PC-9 (cell line): Measurements from ENCODE around the gene ZNF337. TPM values are rescaled to one million over a fixed set of nuclear protein-coding genes. Genes with fewer than 3 reads are reported as not detected.
"Not testable (repeated sequence)": the region's sequence is repeated elsewhere in the genome, so short reads cannot be mapped to it uniquely, and the experiment has no call there.

Experiments
- BruUV-seq: library from RNA; stranded (reverse); fragments of 400-500 nt; replicated peaks from 2 replicates; lab custom pipeline; 2021; lab: Mats Ljungman, UMichigan
- CTCF ChIA-PET: fragments of 300-600 bp; sonication (Branson Sonifier 250); formaldehyde crosslinking; loops from one replicate; lab custom pipeline; 2022; ENCODE audit warnings: antibody characterized with exemption; lab: Charles Lee
- POLR2A ChIA-PET: fragments of 300-600 bp; sonication (Branson Sonifier 250); formaldehyde crosslinking; loops from one replicate; lab custom pipeline; 2022; ENCODE audit warnings: antibody characterized with exemption; ENCODE audit not compliant: unreplicated experiment; lab: Charles Lee
- DNase-seq, 2 experiments: peaks; one replicate each; pipeline versions ENCODE4 v3.0.0 to v3.0.0-alpha.2; 2015 to 2022; ENCODE audit warnings: mixed read lengths in 1 of 2
- H2AFZ ChIP-seq: fragments of 200-600 bp; sonication (generic); 2 replicates; pipeline ENCODE4 v1.8.1; 2017; ENCODE audit warnings: antibody characterized with exemption
- H3F3A ChIP-seq: fragments of 200-600 bp; sonication (generic); 2 replicates; pipeline ENCODE4 v1.8.1; 2017; ENCODE audit warnings: antibody characterized with exemption, mild to moderate bottlenecking, low read depth; ENCODE audit not compliant: insufficient read depth
- H3K27ac ChIP-seq: fragments of 200-600 bp; sonication (generic); 2 replicates; pipeline ENCODE4 v1.6.1; 2016; ENCODE audit warnings: mixed run types
- H3K27me3 ChIP-seq: fragments of 200-600 bp; sonication (generic); 2 replicates; pipeline ENCODE4 v1.6.1; 2016; ENCODE audit warnings: low read depth, mixed run types; ENCODE audit not compliant: insufficient read depth
- H3K36me3 ChIP-seq: fragments of 200-600 bp; sonication (generic); 2 replicates; pipeline ENCODE4 v1.6.1; 2016; ENCODE audit warnings: low read depth, mixed run types
- H3K4me1 ChIP-seq: fragments of 200-600 bp; sonication (generic); replicated peaks from 2 replicates; pipeline ENCODE4 v1.6.1; 2016; ENCODE audit warnings: mixed run types; ENCODE audit not compliant: insufficient read depth
- H3K4me2 ChIP-seq: fragments of 200-600 bp; sonication (generic); 2 replicates; pipeline ENCODE4 v1.6.1; 2017; ENCODE audit warnings: mixed run types
- H3K4me3 ChIP-seq: fragments of 200-600 bp; sonication (generic); 2 replicates; pipeline ENCODE4 v1.6.1; 2016; ENCODE audit warnings: mixed run types
- H3K79me2 ChIP-seq: fragments of 200-600 bp; sonication (generic); 2 replicates; pipeline ENCODE4 v1.6.1; 2017; ENCODE audit warnings: low read depth, mixed run types
- H3K9me2 ChIP-seq: fragments of 200-600 bp; sonication (generic); 2 replicates; pipeline ENCODE4 v1.8.1; 2017; ENCODE audit warnings: mild to moderate bottlenecking; ENCODE audit not compliant: insufficient read depth
- H3K9me3 ChIP-seq: fragments of 200-600 bp; sonication (generic); 2 replicates; pipeline ENCODE4 v1.8.1; 2016; ENCODE audit warnings: low read depth; ENCODE audit not compliant: insufficient read depth
- H4K20me1 ChIP-seq: fragments of 200-600 bp; sonication (generic); 2 replicates; pipeline ENCODE4 v1.8.1; 2017; ENCODE audit not compliant: insufficient read depth
- CTCF ChIP-seq: fragments of 200-600 bp; sonication (generic); conservative IDR thresholded peaks from 2 replicates; pipeline ENCODE4 v1.6.1; 2017; ENCODE audit warnings: mixed run types, antibody characterized with exemption, mild to moderate bottlenecking, moderate library complexity
- EZH2 ChIP-seq: fragments of 200-600 bp; sonication (generic); IDR thresholded peaks from 2 replicates; pipeline ENCODE4 v1.8.0; 2017; ENCODE audit warnings: antibody characterized with exemption, low read depth
- intact Hi-C: fragments of 100-400 bp; cut with micrococcal nuclease; formaldehyde crosslinking; loops from one replicate; pipeline ENCODE4 v1.10.0; 2022; ENCODE audit not compliant: unreplicated experiment
- total RNA-seq: library from RNA; stranded (reverse); gene quantifications from 2 replicates; pipeline ENCODE4 v1.2.3, GENCODE V29; 2021

ZNF337 gene
- total RNA-seq, 1 experiment from 2014 or later, result 12.8 TPM

- ChIA-PET CTCF (no interaction called here), POLR2A (interaction anchor here (0.7 kb wide), 1 partner anchor 56 kb away, joined by 4 read pairs; no protein-coding TSS in a partner anchor)
- DNase-seq, result no peak
- no peak overlapping the region for H3K4me2 ChIP-seq
- H4K20me1 ChIP-seq, result no peaks in the 10 kb centered on the region
- H3K4me1 ChIP-seq, result peaks cover 10% of the 10 kb centered on the region
- intact Hi-C loops, result no loop called here
- no peak overlapping the region for H2AFZ ChIP-seq
- no peaks in the 10 kb centered on the region for H3K27me3 ChIP-seq
- no peak overlapping the region for H3K27ac ChIP-seq
- no peak overlapping the region for H3K4me3 ChIP-seq
- H3K36me3 ChIP-seq, result peaks cover 20% of the 10 kb centered on the region
- 0 out of 2 replicates have a peak, but pooled peaks cover 5% of the 10 kb centered on the region for H3K9me3 ChIP-seq
- BruUV-seq, result no TSS peak
- no peaks in the 10 kb centered on the region for H3K9me2 ChIP-seq
- no peaks in the 10 kb centered on the region for H3K79me2 ChIP-seq
- no peak for TF ChIP-seq CTCF
- no peak for TF ChIP-seq EZH2
- peaks cover 10% of the 10 kb centered on the region for H3F3A ChIP-seq
Observed at GRCh38 chr20:25637247-25637646, 59.4 kb downstream of the ZNF337 start.

GRCh38 chr20:25632940-25633790 is 63.5 kb downstream of the ZNF337 start:
- CTCF ChIA-PET, result interaction anchor here (0.7 kb wide), 1 partner anchor 386 kb away, joined by 3 read pairs; no protein-coding TSS in a partner anchor
- H3K9me2 ChIP-seq, result 0 out of 2 replicates have a peak, but pooled peaks cover 3% of the 10 kb centered on the region
- H3K4me2 ChIP-seq, result no peak overlapping the region
- H3K36me3 ChIP-seq, result peaks cover 20% of the 10 kb centered on the region; the same call in 1 of the 2 replicates
- peaks cover 9% of the 10 kb centered on the region for H3F3A ChIP-seq
- H2AFZ ChIP-seq, result no peak overlapping the region
- no TSS peak for BruUV-seq
- H3K9me3 ChIP-seq, result 0 out of 2 replicates have a peak, but pooled peaks cover 5% of the 10 kb centered on the region
- H4K20me1 ChIP-seq, result no peaks in the 10 kb centered on the region
- DNase-seq, result peak in 1 of 2 experiments; percentile 67
- H3K79me2 ChIP-seq, result peaks cover 3% of the 10 kb centered on the region; the same call in 1 of the 2 replicates
- POLR2A ChIA-PET, result no interaction called here
- no peaks in the 10 kb centered on the region for H3K27me3 ChIP-seq
- peaks cover 10% of the 10 kb centered on the region for H3K4me1 ChIP-seq
- no peak for TF ChIP-seq CTCF
- TF ChIP-seq EZH2, result no peak
- H3K4me3 ChIP-seq, result no peak overlapping the region
- no peak overlapping the region for H3K27ac ChIP-seq
- intact Hi-C loops, result no loop called here

GRCh38 chr20:25630615-25631014 is 66.0 kb downstream of the ZNF337 start:
- H3K4me2 ChIP-seq, CTCF ChIA-PET, H3K9me3 ChIP-seq: not testable (repeated sequence)

More at GRCh38 chr20:25630615-25631014, 66.0 kb downstream of the ZNF337 start:
- peaks cover 15% of the 10 kb centered on the region for H3K79me2 ChIP-seq
- intact Hi-C loops, BruUV-seq, POLR2A ChIA-PET, DNase-seq, H2AFZ ChIP-seq, H3K27ac ChIP-seq, H4K20me1 ChIP-seq, H3F3A ChIP-seq, H3K36me3 ChIP-seq, H3K4me3 ChIP-seq, H3K27me3 ChIP-seq, H3K9me2 ChIP-seq: not testable (repeated sequence)
- H3K4me1 ChIP-seq, result peaks cover 10% of the 10 kb centered on the region
